ENCODE measurements around the gene BCL7C.

BCL7C gene

DNA sequence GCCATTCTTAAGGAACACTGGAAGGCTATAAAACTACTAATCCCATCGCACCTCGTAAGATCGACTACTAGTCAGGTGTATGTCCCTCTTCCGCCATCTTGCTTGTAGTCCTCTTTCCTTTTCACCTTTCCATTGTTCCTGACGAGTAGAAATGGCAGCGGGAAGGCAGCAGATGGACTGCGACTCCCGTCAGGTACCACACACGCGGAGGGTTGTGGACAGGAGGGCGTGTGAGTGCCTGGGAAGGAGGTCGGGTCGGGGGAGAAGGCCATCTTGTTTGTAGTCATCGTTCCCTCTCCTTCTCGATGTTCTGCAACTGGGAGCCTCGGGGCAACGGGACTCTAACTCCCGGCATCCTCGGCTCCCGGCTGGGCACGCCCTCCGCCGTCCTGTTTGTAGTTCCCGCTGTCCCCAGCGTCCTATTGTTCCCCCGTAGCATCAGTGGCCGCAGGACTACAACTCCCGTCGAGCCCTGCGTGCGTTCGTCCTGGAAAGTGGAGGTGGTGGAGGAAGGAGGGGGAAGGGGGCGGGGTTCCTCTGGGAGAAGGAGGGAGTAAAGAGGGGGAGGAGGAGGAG lies 29.2 kb upstream of the BCL7C start:
- peak; percentile 98 for DNase-seq (ENCODE audit: low read depth, low spot score)

DNA sequence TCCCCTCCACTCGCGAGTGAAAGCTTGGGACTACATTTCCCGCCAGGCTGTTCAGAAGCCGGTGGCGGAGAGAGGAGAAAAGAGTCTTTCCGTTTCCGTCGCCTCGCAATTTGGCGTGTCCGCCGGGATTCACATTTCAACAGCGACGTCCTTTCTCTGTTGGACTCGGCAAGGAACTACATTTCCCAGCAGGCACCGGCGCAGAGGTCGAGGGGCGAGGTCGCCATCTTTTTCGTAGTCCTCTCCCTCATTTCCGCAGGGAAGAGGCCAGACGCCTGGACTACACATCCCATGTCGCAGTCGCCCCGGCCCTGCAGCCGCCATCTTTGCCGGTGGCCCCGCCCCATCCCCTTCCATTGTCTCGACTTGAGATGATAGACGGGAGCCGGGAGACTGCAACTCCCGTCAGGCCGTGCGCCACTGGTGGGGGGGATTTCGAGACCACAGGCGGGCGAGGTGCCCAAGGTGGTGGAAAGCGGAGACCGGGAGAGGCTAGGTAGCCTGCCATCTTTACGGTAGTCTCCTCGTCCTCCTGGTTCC lies 28.6 kb upstream of the BCL7C start:
- DNase-seq (ENCODE audit: low read depth, low spot score): peak; percentile 98
- H3K27ac ChIP-seq: peak overlapping the region; percentile 90

More for the DNA sequence above, 29.2 kb upstream of the BCL7C start:
- H3K27ac ChIP-seq: peak overlapping the region; percentile 90

GRCh38 chr16:30921748-30922419 lies 28.0 kb upstream of the BCL7C start:
- DNase-seq (ENCODE audit: low read depth, low spot score): peak; percentile 60
- H3K27ac ChIP-seq: peak overlapping the region; percentile 90

GRCh38 chr16:30921459-30921747 lies 27.5 kb upstream of the BCL7C start:
- H3K27ac ChIP-seq: peak overlapping the region; percentile 90
- no peak for DNase-seq (ENCODE audit: low read depth, low spot score)

DNA sequence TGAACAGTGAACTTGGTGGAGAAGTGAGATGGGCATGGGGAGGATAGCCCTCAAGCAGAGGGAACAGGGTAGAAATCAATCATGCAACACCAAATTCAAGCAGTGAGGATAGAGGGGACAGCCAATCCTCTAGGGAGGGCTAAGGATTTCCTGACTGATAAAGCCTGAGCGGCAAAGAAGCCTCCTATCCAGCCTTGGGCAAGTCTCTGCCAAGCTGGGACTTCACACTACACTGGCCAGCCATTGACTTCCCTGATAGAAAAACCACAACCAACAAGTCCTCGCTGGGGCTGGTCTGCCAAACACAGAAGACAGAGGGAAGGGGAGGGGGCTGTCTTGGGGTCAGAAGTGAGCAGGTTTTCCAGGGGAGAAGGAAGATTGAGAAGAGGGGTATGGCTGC lies 27.0 kb upstream of the BCL7C start:
- H3K27ac ChIP-seq: no peak overlapping the region
- no peak for DNase-seq (ENCODE audit: low read depth, low spot score)

DNA sequence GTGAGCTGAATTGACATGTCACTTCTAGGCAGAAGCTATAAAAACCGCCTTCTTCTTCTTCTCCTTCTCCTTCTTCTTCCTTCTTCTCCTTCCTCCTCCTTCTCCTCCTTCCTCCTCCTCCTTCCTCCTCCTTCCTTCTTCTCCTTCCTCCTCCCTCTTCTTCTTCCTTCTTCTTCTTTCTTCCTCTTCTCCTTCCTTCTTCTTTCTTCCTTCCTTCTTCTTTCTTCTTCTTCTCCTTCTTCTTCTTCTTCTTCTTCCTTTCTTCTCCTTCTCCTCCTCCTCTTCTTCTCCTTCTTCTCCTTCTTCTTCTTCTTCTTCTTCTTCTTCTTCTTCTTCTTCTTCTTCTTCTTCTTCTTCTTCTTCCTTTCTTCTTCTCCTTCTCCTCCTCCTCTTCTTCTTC lies 24.7 kb upstream of the BCL7C start:
- no peak overlapping the region for H3K27ac ChIP-seq
- no peak for DNase-seq (ENCODE audit: low read depth, low spot score)

DNA sequence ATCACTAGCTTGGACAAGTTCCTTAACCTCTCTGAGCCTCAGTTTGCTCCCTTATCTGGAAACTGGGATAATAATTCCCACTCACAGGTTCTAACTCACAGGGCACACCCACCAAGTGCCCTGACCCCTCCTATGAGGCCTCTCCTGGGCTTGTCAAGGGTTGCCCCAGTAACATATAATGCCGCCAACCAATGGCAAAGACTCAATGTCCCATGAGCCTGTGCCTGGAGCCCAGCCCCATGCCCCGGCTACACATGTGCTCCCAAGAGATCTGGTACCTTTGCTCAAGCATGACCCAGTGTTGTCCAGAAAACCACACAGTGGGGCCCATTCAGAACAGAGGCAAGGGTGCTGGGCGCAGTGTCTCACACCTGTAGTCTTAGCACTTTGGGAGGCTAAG lies 21.0 kb upstream of the BCL7C start:
- DNase-seq (ENCODE audit: low read depth, low spot score): no peak
- no peak overlapping the region for H3K27ac ChIP-seq

DNA sequence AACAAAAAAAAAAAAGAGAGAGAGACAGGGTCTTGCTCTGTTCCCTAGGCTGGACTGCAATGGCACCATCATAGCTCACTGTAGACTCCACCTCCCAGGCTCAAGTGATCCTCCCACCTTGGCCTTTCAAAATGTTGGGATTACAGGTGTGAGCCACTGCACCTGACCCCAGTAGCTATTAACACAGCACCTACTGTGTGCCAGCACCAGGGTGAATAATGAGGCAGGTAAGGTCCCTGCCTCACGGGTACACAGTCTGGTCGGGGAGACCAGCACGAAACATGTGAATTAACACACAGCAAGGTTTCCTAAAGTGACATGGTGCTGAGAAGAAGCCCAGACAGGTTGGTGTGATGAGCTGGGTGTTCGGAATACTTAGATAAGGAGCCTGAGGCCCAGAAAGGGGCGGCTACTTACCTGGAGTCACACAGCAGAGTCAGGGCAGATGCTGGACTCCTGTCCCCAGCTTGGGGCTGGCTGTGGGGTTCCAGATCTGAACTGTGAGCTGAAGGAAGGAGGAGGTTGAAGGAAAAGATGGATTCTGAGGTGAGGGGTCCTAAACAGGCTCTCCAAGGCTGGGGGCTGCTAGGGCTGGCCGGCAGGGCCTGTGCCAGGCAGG lies 19.0 kb upstream of the BCL7C start:
- no peak for DNase-seq (ENCODE audit: low read depth, low spot score)
- H3K27ac ChIP-seq: no peak overlapping the region

GRCh38 chr16:30910427-30911029 lies 16.7 kb upstream of the BCL7C start:
- no peak overlapping the region for H3K27ac ChIP-seq
- DNase-seq (ENCODE audit: low read depth, low spot score): no peak

DNA sequence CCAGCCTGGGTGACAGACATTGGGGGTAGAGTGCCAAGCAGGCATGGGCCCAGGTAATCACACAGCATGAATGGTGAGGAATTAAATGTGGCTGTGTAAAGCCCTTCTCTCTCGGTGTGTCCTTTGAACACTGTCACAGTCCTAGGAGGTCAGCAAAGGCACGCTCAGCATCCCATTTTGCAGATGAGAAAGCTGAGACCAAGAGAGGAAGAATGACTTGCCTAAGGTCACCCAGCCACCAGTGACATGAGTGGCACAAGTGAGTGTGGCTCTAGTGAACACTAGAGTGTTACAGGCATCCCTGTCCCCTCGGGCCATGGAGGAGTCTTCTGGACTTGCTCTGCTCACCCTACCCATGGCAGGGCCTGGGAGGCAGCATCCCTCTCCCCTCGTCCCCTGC lies 13.2 kb upstream of the BCL7C start:
- no peak overlapping the region for H3K27ac ChIP-seq
- no peak for DNase-seq (ENCODE audit: low read depth, low spot score)

DNA sequence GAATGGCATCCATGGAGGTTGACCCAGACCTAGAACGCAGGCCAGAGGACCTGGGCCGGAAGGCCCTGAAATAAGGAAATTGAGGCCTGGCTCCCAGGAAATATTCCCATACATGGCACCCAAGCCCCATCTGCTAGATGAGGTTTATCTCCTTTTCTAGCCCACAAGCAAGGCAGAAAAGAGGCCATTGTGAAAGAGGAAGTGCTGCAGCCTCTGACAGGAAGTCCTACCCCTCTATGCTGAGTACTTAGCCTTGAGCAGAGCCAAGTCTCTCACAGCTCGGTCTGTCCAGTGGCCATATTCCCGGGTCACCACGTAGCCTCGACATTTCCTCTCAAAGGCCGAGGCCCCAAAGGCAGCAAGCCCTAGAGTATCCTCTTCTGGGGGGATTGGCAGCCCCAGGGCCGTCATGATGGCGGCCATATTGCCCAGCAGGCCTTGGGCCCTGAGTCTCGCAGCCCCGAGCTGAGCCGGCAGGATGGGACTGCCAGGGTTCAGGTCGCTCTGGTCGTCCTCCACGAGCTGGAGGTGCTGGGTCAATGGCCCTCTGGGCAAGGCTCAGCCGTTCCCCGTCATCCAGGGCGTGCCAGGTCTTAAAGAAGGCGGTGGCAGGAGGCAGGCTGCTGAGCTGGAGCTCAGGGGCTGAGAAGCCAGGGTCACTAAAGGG lies 10.4 kb upstream of the BCL7C start:
- H3K27ac ChIP-seq: no peak overlapping the region

DNA sequence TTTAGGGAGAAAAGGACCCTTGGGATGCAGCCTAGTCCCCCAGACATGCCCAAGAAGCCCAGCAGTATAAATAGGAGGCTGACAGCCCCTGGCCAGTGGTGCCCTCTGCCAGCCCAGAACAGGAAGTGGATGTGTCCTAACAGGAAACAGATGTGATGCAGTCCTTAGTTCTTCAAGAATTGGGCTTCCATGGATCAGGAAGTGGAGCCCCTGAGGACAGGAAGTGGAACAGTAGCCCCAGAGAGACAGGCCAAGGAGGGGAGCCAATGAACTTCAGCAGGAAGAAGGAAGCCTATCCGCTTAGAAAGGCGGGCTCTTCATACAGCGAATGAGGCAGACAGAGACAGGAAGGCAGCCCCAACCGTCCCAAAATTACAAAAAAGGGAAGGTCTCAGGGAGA lies 9.7 kb upstream of the BCL7C start:
- DNase-seq (ENCODE audit: low read depth, low spot score): no peak
- H3K27ac ChIP-seq: peak overlapping the region; percentile 26

More for the DNA sequence above, 10.4 kb upstream of the BCL7C start:
- no peak for DNase-seq (ENCODE audit: low read depth, low spot score)

- DNase-seq (ENCODE audit: low read depth, low spot score): no peak
Observed at GRCh38 chr16:30903002-30903401, 9.1 kb upstream of the BCL7C start.

GRCh38 chr16:30902029-30902972 lies 8.4 kb upstream of the BCL7C start:
- H3K27ac ChIP-seq: peak overlapping the region; percentile 49
- DNase-seq (ENCODE audit: low read depth, low spot score): no peak

More at GRCh38 chr16:30903002-30903401, 9.1 kb upstream of the BCL7C start:
- H3K27ac ChIP-seq: peak overlapping the region; percentile 49

- DNase-seq (ENCODE audit: low read depth, low spot score): no peak
- no peak overlapping the region for H3K27ac ChIP-seq
Observed at GRCh38 chr16:30901201-30902028, 7.5 kb upstream of the BCL7C start.

- DNase-seq (ENCODE audit: low read depth, low spot score): no peak
- H3K27ac ChIP-seq: no peak overlapping the region
Observed at GRCh38 chr16:30900588-30900987, 6.7 kb upstream of the BCL7C start.

- DNase-seq (ENCODE audit: low read depth, low spot score): no peak
- H3K27ac ChIP-seq: no peak overlapping the region
Observed at GRCh38 chr16:30899794-30900193, 5.9 kb upstream of the BCL7C start.

DNA sequence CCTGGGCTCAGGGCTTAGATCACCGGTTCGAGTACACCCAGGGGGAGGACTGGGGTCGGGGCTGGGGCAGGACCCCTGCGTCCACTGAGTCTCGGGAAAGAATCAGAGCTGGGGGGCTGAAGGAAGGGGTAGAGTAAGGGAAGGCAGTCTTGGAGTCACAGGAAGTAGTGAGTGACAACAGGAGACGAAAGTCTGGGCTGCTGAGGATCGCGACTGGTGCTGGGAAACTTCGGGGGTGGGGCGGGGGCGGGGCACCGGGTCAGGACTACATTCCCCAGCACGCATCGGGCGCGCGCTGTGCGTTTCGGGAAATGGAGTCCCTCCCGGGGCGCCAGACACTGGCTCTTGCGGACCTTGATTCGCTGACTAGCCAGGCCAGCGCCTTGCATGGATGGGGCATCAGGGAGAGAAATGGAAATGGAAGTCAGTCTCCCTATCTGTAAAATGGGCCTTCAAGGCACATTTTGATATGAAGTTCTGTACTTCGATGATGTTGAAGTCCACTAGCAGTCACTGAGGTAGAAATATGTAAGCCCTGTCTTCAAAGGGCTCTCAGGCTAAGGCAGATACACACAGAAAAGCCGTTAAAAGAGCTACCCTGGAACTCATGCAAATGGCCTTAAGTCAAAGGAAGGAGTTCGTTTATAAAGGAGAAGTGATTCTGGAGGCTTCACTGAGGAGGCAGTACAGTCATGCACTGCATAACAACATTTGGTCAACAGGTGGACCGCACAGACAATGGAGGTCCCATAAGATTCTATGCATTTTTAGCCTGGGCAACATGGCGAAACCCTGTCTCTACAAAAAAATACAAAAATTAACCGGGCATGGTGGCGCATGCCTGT lies 3.2 kb upstream of the BCL7C start:
- no peak for DNase-seq (ENCODE audit: low read depth, low spot score)
- H3K27ac ChIP-seq: peak overlapping the region; percentile 99
